GM21619 (cell line): Measurements from ENCODE around the gene AKNAD1.
A peak's percentile ranks its signal among the peaks of the same experiment; 100 is the strongest.

ENCODE experiments used
- ATAC-seq: cut with Tn5 transposase; IDR thresholded peaks from one replicate; pipeline ENCODE4 v1.9.1; 2021; ENCODE audit not compliant: unreplicated experiment

AKNAD1 gene

DNA sequence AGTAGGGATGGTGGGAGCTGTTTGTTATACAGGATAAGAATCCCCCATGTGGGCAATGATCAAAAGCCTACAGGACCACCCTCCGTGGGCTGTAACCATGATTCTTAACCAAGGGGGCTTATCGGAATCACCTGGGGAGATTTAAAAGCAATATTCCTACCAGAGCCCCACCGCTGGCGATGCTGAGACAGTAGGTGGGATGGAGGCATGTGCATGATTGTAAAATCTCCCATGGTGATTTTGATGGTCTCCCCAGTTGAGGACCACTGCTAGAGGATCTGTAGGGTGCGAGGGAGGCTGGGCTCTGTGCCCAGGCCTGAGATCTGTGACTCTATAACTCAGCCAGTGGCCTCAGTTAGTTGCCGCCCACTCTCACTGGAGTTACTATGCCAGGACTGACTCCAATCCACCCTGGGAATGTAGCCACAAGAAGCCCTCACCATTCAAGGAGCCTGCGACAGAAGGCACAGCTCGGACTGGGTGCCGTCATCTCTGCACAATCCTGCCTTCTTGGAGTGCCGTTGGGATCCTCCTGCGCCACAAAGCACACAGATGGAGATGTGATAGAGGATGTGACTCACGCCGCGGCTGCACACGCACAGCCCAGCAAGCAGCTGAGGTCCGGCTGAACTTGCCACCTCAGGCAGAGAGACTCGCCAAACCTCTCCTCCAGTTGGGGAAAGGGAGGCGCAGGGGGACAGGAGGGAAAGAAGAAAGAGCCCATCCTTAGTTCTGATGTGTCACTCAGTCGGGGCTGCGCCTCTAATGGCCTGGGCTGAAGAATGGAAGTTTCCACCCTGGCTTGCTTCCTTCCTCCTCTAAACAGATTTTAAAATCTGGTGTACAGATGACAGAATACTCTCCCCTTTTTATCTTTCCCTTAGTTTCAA lies 26.5 kb downstream of the AKNAD1 start:
- ATAC-seq: no peak

DNA sequence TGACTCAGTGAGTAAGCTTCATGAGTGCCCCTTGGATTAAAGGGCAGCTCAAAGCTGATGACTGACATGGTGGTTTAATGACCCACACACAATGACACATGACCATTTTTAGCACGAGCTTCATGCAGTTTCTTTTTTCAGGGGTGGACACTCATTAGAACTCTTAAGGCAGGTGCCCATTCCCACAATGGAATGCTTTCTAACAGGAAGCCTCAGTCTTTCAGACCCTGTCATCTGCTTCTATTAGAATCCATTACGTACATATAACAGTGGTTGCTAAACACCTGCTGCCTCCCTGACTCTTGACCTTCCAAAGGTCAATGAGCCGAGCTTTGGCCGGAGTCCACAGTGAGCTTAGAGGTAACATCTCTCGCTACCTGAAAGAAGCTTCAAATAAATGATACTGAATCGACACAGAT lies 27.4 kb downstream of the AKNAD1 start:
- no peak for ATAC-seq

DNA sequence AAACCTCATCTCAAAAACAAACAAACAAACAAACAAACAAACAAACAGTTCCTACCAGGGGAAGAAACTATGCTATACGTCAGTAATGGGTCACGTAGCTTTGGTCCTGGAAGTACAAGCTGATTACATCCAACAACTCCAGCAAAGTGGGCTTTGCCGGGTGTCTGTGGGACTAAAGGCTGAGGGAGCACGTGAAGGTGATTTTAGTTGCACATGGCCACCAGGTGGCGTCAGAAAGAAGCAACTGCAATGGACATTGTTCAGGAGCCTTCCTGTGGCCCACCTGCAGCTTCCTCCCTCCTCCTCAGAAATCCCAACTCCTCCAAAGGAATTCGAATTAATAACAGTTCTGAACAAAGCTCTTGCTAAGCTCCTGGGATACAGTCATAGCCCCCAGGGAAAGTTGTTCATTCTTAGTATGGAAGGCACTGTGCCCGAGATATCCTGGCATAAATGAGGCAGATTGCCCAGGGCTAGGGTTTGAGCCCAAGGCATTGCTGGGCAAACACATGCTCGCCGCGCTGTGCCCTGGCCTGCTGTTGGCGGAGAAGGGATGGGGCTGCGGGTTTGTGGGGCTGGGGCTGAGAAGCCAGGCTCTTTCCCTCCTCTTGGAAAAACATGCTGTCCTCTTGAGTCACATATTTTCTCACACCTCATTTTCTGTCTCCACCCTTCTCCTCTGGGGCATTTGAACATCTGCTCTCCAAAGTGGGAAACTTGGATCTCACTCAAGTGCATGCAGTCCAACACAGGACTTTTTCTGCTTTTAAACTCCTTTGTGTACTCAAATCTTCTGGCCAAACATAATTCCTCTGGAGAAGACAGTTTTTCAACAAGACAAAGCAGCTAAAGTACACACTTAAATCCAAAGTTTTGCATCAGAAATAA lies 28.6 kb downstream of the AKNAD1 start:
- ATAC-seq: peak; percentile 61

DNA sequence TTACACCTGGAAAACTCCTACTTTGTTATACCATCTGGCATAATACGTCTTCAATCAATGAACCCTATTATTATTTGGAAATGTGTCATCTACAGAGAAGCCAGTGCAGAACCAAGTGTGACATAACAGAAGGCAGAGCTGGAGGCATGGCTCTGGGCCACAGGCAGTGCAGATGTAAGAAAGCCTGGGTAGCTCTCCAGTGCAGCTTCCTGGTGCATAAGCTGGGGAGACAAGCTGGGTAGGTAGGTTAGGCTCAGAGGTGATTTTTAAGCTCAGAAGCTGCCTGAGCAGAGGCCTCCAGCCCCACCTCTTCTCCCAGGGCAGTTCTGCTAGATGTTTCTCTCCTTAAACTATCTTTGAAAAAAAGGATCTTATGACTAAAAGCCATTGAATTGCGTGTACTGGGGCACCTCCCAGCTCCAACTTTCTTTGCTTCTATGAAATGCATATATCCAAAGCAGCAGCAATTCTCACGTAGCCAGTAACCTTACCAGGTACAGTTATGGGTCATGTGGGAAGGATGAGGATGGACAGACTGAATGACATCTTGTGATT lies 30.7 kb downstream of the AKNAD1 start:
- ATAC-seq: no peak

DNA sequence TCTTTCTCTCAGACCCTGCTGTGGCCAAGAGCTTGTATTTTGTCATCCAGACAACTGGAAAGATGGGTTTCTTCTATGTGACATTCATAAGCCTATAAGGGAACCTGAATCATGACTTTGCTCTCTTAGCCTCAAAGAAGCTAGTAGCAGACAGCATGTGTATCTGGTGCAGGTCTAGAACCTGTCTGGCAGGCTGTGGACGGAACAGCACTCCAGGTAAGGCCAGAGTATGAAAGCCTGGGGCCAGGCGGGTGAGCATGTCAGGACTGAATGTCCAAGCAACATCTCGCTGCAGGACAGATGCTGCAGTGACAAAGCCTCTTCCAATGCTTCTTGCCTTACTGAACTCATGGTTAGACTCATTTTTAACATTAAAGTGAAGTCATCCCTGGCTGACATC lies 32.8 kb downstream of the AKNAD1 start:
- ATAC-seq: no peak

DNA sequence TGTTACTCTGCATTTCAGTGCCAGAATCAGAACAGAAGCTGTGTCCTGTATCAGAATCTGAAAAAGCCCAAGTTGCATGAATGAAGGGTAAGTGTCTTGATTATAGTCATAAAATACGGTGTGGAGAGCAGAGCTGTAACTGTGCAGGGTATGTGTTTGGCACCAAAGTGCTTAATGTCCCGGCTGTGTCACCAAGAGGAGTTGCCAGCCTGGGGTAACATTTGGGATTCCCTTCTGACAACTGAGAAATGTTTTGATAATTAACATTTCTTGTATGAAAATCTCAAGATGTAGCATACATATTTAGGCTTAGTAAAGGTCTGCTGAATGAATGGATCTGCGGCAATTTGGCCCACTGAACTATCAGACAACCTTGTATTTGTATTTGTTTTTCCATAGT lies 33.3 kb downstream of the AKNAD1 start:
- no peak for ATAC-seq

DNA sequence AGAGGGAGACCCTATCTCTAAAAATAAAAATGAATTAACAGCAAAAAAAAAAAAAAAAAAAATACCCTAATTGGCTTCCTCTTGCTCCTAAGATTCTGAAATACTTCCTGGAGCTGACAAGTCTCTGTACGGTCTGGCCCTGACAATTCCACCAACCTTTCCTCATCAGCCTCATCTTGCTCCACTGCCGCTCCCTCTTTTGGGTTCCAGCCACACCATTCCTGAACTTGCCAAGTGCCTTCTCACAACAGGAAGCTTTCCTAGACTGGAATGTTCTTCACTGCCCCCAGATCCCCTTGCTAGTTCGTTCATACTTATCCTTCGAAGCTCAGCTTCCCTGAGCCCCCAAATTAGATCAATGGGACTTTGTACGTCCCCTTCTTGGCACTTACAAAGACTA lies 37.0 kb downstream of the AKNAD1 start:
- ATAC-seq: no peak

DNA sequence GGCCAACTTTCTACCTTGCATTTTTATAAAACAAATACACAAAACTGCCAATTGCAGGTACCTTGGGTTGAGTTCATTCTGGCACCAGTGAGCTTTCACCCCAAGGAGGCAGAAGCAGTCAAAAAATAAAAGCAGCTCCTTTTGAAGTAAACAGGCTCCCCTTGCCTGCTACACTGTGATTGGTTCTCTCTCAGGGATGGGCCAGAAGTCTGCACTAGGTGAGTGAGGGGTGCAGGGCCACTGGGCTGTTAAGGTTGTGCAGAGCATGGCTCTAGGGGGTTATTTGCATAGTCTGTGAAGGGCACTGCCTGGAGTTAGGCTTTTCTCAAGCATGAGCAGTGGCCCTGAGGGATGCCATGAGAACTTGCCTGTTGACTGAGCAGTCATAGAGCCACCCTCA lies 39.1 kb downstream of the AKNAD1 start:
- no peak for ATAC-seq

DNA sequence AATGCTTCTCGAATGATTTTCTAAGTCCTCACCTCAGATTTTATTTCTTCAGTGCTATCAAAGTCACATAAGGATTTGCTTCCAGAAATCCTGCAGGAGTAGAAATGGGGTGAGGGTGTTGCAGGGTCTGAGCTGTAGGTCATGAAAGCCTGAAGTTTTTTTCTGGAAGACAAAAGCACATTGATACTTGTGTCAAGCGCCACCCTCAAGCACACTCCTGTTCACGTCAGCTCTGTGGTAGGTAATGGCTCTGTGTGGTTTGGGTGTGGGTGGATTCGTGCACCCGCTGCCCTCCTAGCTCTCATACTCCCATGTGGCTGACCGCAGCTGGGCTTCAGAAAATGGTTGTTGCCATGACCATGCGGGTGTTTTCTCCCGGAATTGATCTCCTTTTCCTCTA lies 39.9 kb downstream of the AKNAD1 start:
- no peak for ATAC-seq

DNA sequence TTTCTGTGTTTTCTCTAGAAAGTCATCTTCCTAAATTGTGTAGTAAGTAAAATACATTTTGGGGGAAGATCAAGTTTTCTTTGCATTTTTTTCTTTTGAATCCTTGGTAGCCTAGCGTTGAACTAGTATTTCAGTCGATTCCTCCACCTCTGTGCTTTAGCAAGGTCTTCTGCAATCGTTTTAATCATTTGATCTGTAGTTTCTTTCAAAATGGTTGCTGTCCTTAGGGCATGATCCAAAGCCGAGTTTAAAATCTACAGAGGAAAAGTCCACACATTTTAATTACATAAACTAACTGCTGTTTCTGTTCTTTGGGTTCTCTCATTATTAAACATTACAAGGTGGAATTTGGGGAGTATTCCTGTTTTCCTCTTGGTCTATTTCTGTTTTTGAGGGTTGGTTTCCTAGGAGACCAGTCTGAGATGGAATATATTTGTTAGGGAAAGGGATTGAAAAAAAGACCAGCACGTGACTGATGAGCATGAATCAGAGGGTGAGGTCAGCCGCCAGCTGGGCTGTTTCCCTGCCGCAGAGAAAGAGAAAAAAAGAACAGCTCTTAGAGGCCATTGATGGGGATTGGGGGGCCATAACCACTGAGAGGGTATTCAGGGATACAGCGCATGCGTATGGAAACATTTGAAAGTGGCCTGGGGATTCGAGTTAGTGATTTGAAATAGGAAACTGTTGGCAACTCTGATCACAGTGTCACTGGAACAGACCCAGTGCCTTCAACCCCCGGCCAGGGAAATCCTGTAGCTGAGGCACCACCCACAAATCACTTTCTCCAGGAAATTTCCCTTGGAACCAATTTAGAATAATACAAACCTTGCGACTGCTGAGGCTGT lies 40.6 kb downstream of the AKNAD1 start:
- ATAC-seq: no peak

DNA sequence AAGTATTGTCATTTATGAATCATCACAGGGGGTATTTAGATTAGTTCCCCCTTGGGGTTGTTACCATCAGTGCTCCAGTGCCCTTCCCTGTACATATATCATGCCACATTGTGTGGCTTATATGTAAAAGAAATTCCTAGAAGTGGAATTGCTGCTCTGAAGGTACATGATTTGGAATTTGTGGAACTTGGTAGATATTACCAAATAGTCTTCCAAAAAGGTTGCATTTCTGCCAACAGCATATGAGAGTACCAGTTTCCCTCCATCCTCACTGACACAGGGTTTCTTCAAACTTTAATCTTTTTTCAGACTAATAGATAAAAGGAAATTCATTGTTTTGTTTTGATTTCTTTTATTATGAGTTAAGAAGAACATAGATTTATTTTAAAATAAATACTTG lies 41.3 kb downstream of the AKNAD1 start:
- no peak for ATAC-seq

DNA sequence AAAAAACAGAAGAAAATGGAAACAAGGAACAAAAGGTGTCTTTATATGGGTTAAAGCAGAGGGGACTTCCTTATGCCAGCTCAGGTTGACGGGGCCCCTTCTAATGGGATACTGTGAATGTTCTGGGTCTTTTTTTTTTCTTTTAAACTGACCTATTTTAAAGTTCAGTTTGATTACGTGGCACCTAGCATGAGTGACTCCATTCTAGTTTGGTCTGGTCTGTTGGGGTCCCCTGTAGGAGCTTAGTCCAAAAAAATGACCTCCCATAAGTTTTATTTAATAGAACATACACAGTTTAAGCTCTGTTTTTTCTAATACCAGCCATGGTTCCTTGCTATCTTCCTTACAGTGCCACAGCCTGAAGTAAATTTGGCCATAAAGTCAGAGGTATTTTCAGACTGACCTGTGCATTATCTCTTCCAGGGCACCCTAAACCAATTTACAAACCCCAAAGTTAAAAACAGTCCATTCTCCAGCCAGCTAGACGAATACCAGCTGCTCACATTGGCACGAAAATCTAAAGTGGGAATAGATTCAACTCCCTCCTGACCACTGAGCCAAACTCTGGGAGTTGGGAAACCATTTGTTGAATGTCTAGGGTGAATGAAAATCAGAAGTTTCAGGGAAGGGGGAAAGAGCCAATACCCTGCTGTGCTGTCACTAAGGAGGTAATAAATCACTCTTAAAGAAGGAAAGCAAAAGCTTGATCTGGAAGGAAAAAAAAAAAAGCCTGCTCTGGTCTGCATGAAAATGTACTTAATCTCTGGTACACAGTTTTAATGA lies 42.4 kb downstream of the AKNAD1 start:
- no peak for ATAC-seq

DNA sequence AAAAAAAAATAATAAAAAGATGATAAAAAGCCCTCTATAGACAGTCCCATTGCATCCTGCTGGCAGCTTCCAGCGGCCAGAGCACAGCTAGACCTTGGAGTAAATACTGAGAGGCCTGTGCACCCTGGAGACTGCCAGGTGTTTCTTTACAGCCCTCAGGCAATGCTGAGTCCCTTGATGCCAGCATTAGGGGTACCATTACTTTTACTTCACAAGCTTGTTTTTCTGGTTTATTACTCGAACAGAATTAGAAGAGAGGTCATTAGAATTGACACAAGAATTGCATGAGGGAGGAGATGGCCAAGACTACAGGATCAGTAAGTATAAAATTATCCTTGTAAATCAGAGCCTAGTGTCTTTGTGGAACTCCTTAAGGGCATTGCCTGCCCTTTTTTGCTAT lies 43.6 kb downstream of the AKNAD1 start:
- no peak for ATAC-seq

DNA sequence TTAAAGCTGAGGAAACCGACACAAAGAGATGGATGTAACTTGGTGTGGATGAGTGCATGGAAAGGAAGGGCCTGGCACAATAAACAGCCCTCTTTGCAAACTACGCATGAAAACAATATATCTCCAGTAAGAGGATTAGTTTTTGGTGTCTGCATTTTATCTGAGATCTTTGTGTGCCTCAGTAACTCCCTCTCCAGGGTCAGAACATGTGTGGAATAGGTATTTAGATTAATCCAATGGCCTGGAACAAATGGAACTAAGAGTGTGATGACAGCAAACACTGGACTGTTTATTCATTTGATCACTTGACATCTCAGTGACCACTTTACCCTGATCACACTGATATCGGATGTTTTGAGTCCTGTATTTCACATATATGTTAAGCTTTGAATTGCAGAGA lies 45.3 kb downstream of the AKNAD1 start:
- ATAC-seq: no peak

DNA sequence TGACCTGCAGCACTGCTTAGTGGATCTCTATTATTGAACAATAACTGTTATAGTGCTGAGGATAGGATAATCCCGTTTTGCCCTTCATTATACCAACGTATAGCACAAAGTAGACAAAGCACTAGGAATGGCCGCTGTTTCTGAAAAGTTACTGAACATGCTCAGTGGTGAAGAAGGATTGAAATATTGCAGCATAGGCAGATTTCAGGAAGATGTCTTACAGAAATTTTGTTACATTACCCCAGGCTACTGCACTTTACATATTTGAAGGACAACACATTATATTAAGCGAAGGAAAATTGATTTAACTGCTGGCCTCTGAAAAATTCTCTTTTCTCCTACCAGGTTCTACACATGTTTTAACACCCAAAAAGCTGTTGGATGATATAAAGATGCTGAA lies 48.5 kb downstream of the AKNAD1 start:
- no peak for ATAC-seq

DNA sequence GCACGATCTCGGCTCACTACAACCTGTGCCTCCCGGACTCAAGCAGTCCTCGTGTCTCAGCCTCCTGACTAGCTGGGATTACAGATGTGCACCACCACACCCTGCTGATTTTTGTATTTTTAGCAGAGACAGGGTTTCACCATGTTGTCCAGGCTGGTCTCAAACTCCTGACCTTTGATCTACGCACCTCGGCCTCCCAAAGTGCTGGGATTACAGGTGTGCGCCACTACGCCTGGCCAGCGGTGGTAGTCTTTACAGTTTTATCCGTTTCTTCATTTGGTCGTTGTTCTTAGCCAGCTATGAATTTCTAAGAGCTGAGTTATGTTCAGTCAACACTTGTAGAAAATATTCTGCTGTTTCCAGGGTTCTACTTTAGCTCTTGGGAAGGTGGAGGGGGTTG lies 53.3 kb downstream of the AKNAD1 start:
- no peak for ATAC-seq

DNA sequence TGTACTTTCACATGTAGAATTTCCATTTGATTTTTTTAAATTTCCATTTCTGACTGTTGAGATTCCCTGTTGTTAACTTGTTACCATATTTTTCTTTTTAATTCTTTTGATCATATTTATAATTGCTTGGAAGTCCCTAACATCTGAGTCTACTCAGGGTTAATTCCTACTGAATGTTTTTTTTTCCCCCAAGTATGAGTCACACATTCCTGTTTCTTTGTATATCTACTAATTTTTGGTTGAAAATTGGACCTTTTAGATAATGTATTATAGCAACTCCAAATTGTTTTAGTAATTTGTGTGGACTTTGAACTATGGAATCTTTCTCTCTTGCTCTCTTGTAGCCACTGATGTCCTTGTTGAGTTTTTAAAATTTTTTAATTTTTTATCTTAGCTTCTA lies 55.8 kb downstream of the AKNAD1 start:
- ATAC-seq: no peak

DNA sequence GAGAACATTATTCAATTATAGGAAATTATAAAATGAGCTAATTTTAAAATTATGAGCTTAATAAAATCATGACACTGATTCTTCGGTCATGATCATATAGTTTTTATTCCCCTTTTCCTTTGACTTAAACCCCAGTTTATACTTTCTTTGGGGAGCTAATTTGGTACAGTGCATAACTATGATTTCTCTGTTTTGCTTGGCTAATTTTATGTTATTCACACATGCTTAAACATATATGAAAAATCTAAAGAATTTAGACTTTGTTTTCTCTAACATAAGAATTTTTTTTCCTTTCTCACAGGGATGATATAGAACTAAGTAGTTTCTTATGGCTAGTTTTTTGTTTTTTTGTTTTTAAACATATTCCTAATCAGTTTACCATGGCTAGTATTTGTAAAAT lies 57.9 kb downstream of the AKNAD1 start:
- ATAC-seq: no peak

DNA sequence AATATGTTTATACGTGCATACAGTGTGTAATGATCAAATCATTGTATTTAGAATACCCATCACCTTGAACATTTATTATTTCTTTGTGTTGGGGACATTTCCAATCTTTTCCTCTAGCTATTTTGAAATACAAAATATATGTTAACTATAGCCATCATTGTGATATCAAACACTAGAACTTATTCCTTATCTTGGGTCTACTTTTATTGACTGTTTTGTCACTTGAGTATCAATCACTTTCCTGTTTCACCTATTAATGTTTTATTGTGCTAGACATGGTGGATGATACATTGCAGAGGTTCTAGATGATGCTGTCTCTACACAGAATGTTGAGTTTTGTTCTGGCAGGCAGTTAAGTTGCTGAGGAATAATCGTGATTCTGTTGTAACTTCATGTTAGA lies 64.5 kb downstream of the AKNAD1 start:
- ATAC-seq: no peak

DNA sequence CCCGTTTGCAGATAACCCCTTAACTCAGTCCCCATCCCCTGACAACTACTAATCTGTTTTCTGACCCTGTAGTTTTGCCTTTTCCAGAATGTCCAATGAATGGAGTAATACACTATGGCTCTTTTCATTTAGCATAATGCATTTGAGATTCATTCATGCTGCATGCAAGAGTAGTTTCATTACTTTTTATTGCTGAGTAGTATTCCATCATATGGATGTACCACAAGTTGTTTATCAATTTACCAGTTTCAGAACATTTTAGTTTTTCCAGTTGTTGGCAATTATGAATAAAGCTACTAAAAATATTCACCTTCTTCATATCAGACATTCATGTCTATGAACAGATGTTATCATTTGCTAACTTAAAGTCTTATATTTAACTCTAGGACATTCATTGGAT lies 65.1 kb downstream of the AKNAD1 start:
- no peak for ATAC-seq
